Measurements from ENCODE around the gene ZDHHC8.

Gene ZDHHC8

GRCh38 chr22:20143883-20144665 is 12.5 kb downstream of the ZDHHC8 start:
- Histone ChIP-seq H3K9me3 (ENCODE audit: control insufficient read depth, low read length) (no peaks in the 10 kb centered on the region), H3K27me3 (replicated peaks; ENCODE audit: control insufficient read depth, insufficient read depth, low read length) (no peaks in the 10 kb centered on the region), H3K4me3 (ENCODE audit: low read length) (no peak overlapping the region), H3K4me1 (ENCODE audit: control insufficient read depth, insufficient read depth, low read length) (peaks cover 14% of the 10 kb centered on the region), H3K9ac (ENCODE audit: low read length) (peak overlapping the region; percentile 25), H3K36me3 (ENCODE audit: control insufficient read depth, insufficient read depth, low read length, severe bottlenecking) (peaks cover 8% of the 10 kb centered on the region)
- no peak for DNase-seq (ENCODE audit: low read depth)

- DNase-seq (ENCODE audit: low read depth) = no peak
- H3K36me3 ChIP-seq (ENCODE audit: control insufficient read depth, insufficient read depth, low read length, severe bottlenecking) = peaks cover 3% of the 10 kb centered on the region
- H3K9me3 ChIP-seq (ENCODE audit: control insufficient read depth, low read length) = no peaks in the 10 kb centered on the region
- peaks cover 14% of the 10 kb centered on the region for H3K4me1 ChIP-seq (ENCODE audit: control insufficient read depth, insufficient read depth, low read length)
- no peak overlapping the region for H3K4me3 ChIP-seq (ENCODE audit: low read length)
- H3K9ac ChIP-seq (ENCODE audit: low read length) = no peak overlapping the region
- H3K27me3 ChIP-seq (replicated peaks; ENCODE audit: control insufficient read depth, insufficient read depth, low read length) = no peaks in the 10 kb centered on the region
These were observed 13.7 kb downstream of the ZDHHC8 start for GRCh38 chr22:20145206-20145831.

DNA sequence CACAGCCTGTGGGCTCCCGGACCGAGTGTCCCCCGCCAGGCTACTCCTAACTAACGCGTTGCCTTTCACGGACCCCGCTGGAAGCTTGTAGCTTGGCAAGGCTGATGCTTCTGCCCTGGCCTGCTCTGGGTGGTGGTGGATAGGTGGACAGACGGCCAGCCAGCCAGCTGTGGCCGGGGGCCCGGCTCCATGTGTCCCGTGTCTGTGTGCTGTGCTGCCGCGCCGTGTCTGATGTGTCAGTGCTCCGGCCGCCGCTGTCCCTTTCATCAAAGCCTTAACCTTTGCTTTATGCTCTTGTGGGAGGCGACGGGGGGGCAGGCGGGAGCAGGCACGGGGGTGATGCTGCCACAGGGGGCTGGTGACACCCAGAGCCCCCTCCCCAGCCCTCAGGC is 14.2 kb downstream of the ZDHHC8 start:
- Histone ChIP-seq H3K9me3 (ENCODE audit: control insufficient read depth, low read length) (no peaks in the 10 kb centered on the region), H3K9ac (ENCODE audit: low read length) (no peak overlapping the region), H3K4me1 (ENCODE audit: control insufficient read depth, insufficient read depth, low read length) (peaks cover 14% of the 10 kb centered on the region), H3K27me3 (replicated peaks; ENCODE audit: control insufficient read depth, insufficient read depth, low read length) (no peaks in the 10 kb centered on the region), H3K36me3 (ENCODE audit: control insufficient read depth, insufficient read depth, low read length, severe bottlenecking) (peaks cover 3% of the 10 kb centered on the region), H3K4me3 (ENCODE audit: low read length) (no peak overlapping the region)
- no peak for DNase-seq (ENCODE audit: low read depth)

DNA sequence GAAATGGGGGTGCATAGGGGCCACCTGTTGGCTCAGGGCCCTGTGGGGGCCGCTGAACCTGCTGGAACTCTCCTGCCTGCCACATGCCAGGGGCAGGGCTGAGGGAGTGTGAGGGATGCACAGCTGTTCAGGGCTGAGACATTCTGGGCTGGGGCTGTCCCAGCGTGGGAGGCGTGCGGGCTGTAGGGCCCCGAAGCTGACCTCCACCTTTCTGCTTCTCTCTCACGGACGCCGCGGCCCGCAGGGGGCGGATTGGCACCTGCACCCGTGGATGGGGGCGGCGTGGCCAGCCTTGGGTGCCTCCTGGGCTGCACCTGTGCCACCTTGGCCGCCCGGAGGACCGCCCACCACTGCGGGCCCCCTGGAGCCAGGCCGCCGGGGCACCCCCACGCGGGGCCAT is 15.2 kb downstream of the ZDHHC8 start:
- no peak overlapping the region for H3K9ac ChIP-seq (ENCODE audit: low read length)
- H3K36me3 ChIP-seq (ENCODE audit: control insufficient read depth, insufficient read depth, low read length, severe bottlenecking) = peaks cover 3% of the 10 kb centered on the region
- DNase-seq (ENCODE audit: low read depth) = no peak
- no peaks in the 10 kb centered on the region for H3K9me3 ChIP-seq (ENCODE audit: control insufficient read depth, low read length)
- peaks cover 8% of the 10 kb centered on the region for H3K4me1 ChIP-seq (ENCODE audit: control insufficient read depth, insufficient read depth, low read length)
- no peaks in the 10 kb centered on the region for H3K27me3 ChIP-seq (replicated peaks; ENCODE audit: control insufficient read depth, insufficient read depth, low read length)
- H3K4me3 ChIP-seq (ENCODE audit: low read length) = no peak overlapping the region

- no peaks in the 10 kb centered on the region for H3K27me3 ChIP-seq (replicated peaks; ENCODE audit: control insufficient read depth, insufficient read depth, low read length)
- no peaks in the 10 kb centered on the region for H3K9me3 ChIP-seq (ENCODE audit: control insufficient read depth, low read length)
- H3K9ac ChIP-seq (ENCODE audit: low read length) = no peak overlapping the region
- no peak overlapping the region for H3K4me3 ChIP-seq (ENCODE audit: low read length)
- H3K36me3 ChIP-seq (ENCODE audit: control insufficient read depth, insufficient read depth, low read length, severe bottlenecking) = peaks cover 3% of the 10 kb centered on the region
- no peak for DNase-seq (ENCODE audit: low read depth)
- H3K4me1 ChIP-seq (ENCODE audit: control insufficient read depth, insufficient read depth, low read length) = peaks cover 2% of the 10 kb centered on the region
These were observed 15.8 kb downstream of the ZDHHC8 start for GRCh38 chr22:20147237-20147988.

DNA sequence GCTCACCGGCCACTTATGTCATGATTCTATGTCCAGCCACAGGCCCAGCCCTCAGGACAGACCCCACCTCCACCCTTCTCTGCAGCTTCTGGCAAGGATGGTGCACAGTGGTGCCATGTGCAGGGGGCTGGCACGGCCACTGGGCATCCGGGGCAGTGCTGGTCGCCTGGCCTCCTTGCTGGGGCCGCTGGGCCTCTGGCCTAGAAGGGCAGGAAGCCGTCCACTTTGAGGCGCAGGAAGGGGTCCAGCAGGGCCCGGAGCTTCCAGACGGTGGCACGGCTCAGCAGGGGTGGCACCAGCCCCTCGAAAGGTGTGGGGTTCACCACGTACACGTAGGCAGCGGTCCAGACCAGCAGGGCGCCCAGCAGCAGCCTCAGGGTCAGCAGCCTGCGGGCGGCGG is 16.8 kb downstream of the ZDHHC8 start:
- H3K9me3 ChIP-seq (ENCODE audit: control insufficient read depth, low read length) = no peaks in the 10 kb centered on the region
- H3K36me3 ChIP-seq (ENCODE audit: control insufficient read depth, insufficient read depth, low read length, severe bottlenecking) = peaks cover 3% of the 10 kb centered on the region
- H3K27me3 ChIP-seq (replicated peaks; ENCODE audit: control insufficient read depth, insufficient read depth, low read length) = no peaks in the 10 kb centered on the region
- H3K9ac ChIP-seq (ENCODE audit: low read length) = no peak overlapping the region
- no peaks in the 10 kb centered on the region for H3K4me1 ChIP-seq (ENCODE audit: control insufficient read depth, insufficient read depth, low read length)
- no peak for DNase-seq (ENCODE audit: low read depth)
- H3K4me3 ChIP-seq (ENCODE audit: low read length) = no peak overlapping the region

GRCh38 chr22:20149257-20150250 is 17.9 kb downstream of the ZDHHC8 start:
- Histone ChIP-seq H3K4me1 (ENCODE audit: control insufficient read depth, insufficient read depth, low read length) (no peaks in the 10 kb centered on the region), H3K27me3 (replicated peaks; ENCODE audit: control insufficient read depth, insufficient read depth, low read length) (no peaks in the 10 kb centered on the region), H3K36me3 (ENCODE audit: control insufficient read depth, insufficient read depth, low read length, severe bottlenecking) (no peaks in the 10 kb centered on the region), H3K9me3 (ENCODE audit: control insufficient read depth, low read length) (no peaks in the 10 kb centered on the region), H3K4me3 (ENCODE audit: low read length) (no peak overlapping the region), H3K9ac (ENCODE audit: low read length) (no peak overlapping the region)
- DNase-seq (ENCODE audit: low read depth) = no peak

DNA sequence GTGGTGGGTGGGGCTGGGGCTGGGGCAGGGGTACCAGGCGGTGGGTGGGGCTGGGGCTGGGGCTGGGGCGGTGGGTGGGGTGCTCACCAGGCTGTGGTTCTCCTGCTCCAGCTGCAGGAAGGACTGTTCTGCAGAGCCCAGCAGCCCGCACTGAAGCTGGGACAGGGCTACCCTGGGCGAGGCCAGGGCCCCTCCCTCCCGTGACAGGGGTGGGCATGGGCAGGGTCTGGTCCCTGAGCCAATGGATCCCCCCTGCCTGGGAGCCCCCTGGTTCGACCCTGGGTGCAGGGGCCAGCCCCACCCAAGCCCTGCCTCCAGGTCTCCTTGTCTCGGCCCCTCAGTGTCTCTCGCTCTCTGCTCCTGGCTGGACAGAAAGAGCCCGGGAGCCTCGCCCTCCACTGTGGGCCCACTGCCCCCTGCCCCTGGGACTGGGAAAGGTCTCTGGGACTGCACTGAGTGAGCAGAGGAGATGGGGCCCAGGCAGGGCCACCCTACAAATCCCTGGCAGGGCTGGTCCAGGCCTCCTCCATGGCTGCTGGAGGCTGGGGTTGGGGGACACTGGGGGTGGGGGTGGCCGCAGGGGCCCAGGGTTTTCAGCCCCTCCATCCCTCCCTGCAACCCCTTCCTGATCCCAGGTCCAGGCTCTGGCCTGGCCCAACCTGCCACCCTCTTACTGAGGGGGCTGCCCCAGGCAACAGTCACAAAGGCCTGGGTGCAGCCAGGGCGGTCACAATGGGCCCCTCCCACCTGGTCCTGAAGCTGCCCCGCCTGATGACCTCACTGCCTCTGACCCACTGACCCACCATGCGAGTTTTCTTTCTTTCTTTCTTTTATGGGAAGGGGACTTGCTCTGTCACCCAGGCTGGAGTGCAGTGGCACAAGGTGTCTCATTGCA is 19.0 kb downstream of the ZDHHC8 start, which contains the start of gene CCDC188:
Gene CCDC188 (minus strand): TSS at position 675 of the 895 bp plus-strand sequence. CDS start 69 bp downstream, at position 606.
- H3K4me1 ChIP-seq (ENCODE audit: control insufficient read depth, insufficient read depth, low read length) = no peaks in the 10 kb centered on the region
- no peaks in the 10 kb centered on the region for H3K9me3 ChIP-seq (ENCODE audit: control insufficient read depth, low read length)
- H3K9ac ChIP-seq (ENCODE audit: low read length) = no peak within 1 kb of the TSS
- no peak within 1 kb of the TSS for H3K4me3 ChIP-seq (ENCODE audit: low read length)
- DNase-seq (ENCODE audit: low read depth) = no peak
- H3K36me3 ChIP-seq (ENCODE audit: control insufficient read depth, insufficient read depth, low read length, severe bottlenecking) = no peaks in the 10 kb centered on the region
- no peaks in the 10 kb centered on the region for H3K27me3 ChIP-seq (replicated peaks; ENCODE audit: control insufficient read depth, insufficient read depth, low read length)

GRCh38 chr22:20151276-20151588 is 19.6 kb downstream of the ZDHHC8 start:
- DNase-seq (ENCODE audit: low read depth) = no peak
- H3K27me3 ChIP-seq (replicated peaks; ENCODE audit: control insufficient read depth, insufficient read depth, low read length) = no peaks in the 10 kb centered on the region
- no peaks in the 10 kb centered on the region for H3K36me3 ChIP-seq (ENCODE audit: control insufficient read depth, insufficient read depth, low read length, severe bottlenecking)
- H3K9me3 ChIP-seq (ENCODE audit: control insufficient read depth, low read length) = no peaks in the 10 kb centered on the region
- no peak overlapping the region for H3K4me3 ChIP-seq (ENCODE audit: low read length)
- H3K9ac ChIP-seq (ENCODE audit: low read length) = no peak overlapping the region
- no peaks in the 10 kb centered on the region for H3K4me1 ChIP-seq (ENCODE audit: control insufficient read depth, insufficient read depth, low read length)

DNA sequence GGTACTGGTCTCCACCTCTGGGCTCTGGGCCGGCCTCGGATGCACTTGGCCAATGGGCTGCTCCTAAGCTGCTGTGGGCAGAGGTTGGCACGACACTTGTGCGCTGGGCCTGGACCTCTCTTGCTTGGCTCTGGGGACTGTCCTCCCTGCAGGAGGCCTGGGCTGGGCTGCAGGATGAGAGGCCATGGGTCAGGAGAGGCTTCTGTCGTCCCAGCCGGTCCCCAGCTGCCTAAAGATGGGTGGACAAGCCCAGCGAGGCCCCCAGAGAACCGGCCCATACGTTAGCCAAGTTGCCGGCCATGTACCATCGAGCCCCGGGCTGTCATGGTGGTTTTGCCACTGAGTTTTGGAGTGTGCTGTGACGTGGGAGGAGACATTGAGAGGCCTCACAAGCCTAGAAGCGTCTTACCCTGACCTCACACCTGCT is 20.9 kb downstream of the ZDHHC8 start:
- Histone ChIP-seq H3K4me3 (ENCODE audit: low read length) (no peak overlapping the region), H3K27me3 (replicated peaks; ENCODE audit: control insufficient read depth, insufficient read depth, low read length) (peaks cover 4% of the 10 kb centered on the region), H3K9me3 (ENCODE audit: control insufficient read depth, low read length) (no peaks in the 10 kb centered on the region), H3K9ac (ENCODE audit: low read length) (no peak overlapping the region), H3K4me1 (ENCODE audit: control insufficient read depth, insufficient read depth, low read length) (no peaks in the 10 kb centered on the region), H3K36me3 (ENCODE audit: control insufficient read depth, insufficient read depth, low read length, severe bottlenecking) (no peaks in the 10 kb centered on the region)
- no peak for DNase-seq (ENCODE audit: low read depth)
